Neuronal stem cell (in vitro differentiated cells): ENCODE measurements around the gene CLDN15.

ENCODE experiments used
- DNase-seq: peaks from one replicate; pipeline ENCODE4 v3.0.0-alpha.2; 2013; ENCODE audit warnings: low spot score
- H2AFZ ChIP-seq: one replicate; pipeline ENCODE4 v1.6.1; 2013; ENCODE audit warnings: mild to moderate bottlenecking, low read length, inconsistent platforms
- H2AK5ac ChIP-seq: 2 replicates; pipeline ENCODE4 v1.6.1; 2013; ENCODE audit warnings: low read depth, mild to moderate bottlenecking, inconsistent platforms, low read length, moderate library complexity, mixed read lengths
- H2BK120ac ChIP-seq: 2 replicates; pipeline ENCODE4 v1.6.1; 2013; ENCODE audit warnings: low read depth, mild to moderate bottlenecking, inconsistent platforms, low read length, moderate library complexity, mixed read lengths
- H2BK12ac ChIP-seq: one replicate; pipeline ENCODE4 v1.6.1; 2013; ENCODE audit warnings: low read length, inconsistent platforms
- H2BK15ac ChIP-seq: 2 replicates; pipeline ENCODE4 v1.6.1; 2013; ENCODE audit warnings: mild to moderate bottlenecking, low read length, inconsistent platforms, mixed read lengths
- H2BK5ac ChIP-seq: one replicate; pipeline ENCODE4 v1.6.1; 2013; ENCODE audit warnings: inconsistent platforms, mild to moderate bottlenecking, low read length, moderate library complexity
- H3K14ac ChIP-seq: one replicate; pipeline ENCODE4 v1.6.1; 2013; ENCODE audit warnings: low read length, inconsistent platforms
- H3K18ac ChIP-seq: 2 replicates; pipeline ENCODE4 v1.6.1; 2013; ENCODE audit warnings: low read length, inconsistent platforms
- H3K23ac ChIP-seq: 2 replicates; pipeline ENCODE4 v1.6.1; 2013; ENCODE audit warnings: low read depth, mild to moderate bottlenecking, mixed read lengths, low read length, inconsistent platforms; ENCODE audit not compliant: poor library complexity
- H3K27ac ChIP-seq: replicated peaks from 3 replicates; pipeline ENCODE4 v1.5.1; 2013; ENCODE audit warnings: low read length, inconsistent platforms
- H3K27me3 ChIP-seq, 3 experiments: 2 replicates each; pipeline ENCODE4 v1.6.1; 2013; ENCODE audit warnings: low read length in 3 of 3, mild to moderate bottlenecking in 2 of 3, inconsistent platforms in 1 of 3, low read depth in 1 of 3, mixed read lengths in 1 of 3, moderate library complexity in 1 of 3; ENCODE audit not compliant: control insufficient read depth in 3 of 3, insufficient read depth in 3 of 3
- H3K36me3 ChIP-seq, 2 donors: replicated peaks in 1 of 2; 2 replicates each; pipeline ENCODE4 v1.6.1; 2013; ENCODE audit warnings: low read length in 2 of 2; ENCODE audit not compliant: control insufficient read depth in 2 of 2, insufficient read depth in 2 of 2
- H3K4ac ChIP-seq: 2 replicates; pipeline ENCODE4 v1.6.1; 2013; ENCODE audit warnings: inconsistent platforms, mild to moderate bottlenecking, low read length, moderate library complexity
- H3K4me1 ChIP-seq, 2 donors: 1 replicate in 1 of 2; 2 replicates in 1 of 2; pipeline ENCODE4 v1.6.1; 2013; ENCODE audit warnings: low read length in 2 of 2, low read depth in 1 of 2; ENCODE audit not compliant: control insufficient read depth in 2 of 2, insufficient read depth in 1 of 2
- H3K4me2 ChIP-seq: one replicate; pipeline ENCODE4 v1.6.1; 2013; ENCODE audit warnings: mild to moderate bottlenecking, low read length, inconsistent platforms; ENCODE audit not compliant: insufficient read depth, poor library complexity, severe bottlenecking
- H3K4me3 ChIP-seq, 2 donors: 2 replicates each; pipeline ENCODE4 v1.5.1; 2013; ENCODE audit warnings: low read length in 2 of 2, mild to moderate bottlenecking in 2 of 2, inconsistent platforms in 1 of 2, moderate library complexity in 1 of 2
- H3K79me1 ChIP-seq: one replicate; pipeline ENCODE4 v1.6.1; 2013; ENCODE audit warnings: low read depth, mild to moderate bottlenecking, inconsistent platforms, low read length, moderate library complexity
- H3K9ac ChIP-seq: one replicate; pipeline ENCODE4 v1.6.1; 2013; ENCODE audit warnings: mild to moderate bottlenecking, low read depth, low read length, inconsistent platforms; ENCODE audit not compliant: poor library complexity
- H3K9me3 ChIP-seq, 2 donors: replicated peaks in 1 of 2; 2 replicates each; pipeline versions ENCODE3 to v1.6.1; 2013; ENCODE audit warnings: low read length in 2 of 2, mild to moderate bottlenecking in 2 of 2, inconsistent platforms in 1 of 2, low read depth in 1 of 2, mixed read lengths in 1 of 2, moderate library complexity in 1 of 2; ENCODE audit not compliant: control insufficient read depth in 2 of 2, insufficient read depth in 1 of 2
- H4K8ac ChIP-seq: one replicate; pipeline ENCODE4 v1.6.1; 2013; ENCODE audit warnings: low read depth, mild to moderate bottlenecking, inconsistent platforms, low read length, moderate library complexity
- H4K91ac ChIP-seq: one replicate; pipeline ENCODE4 v1.6.1; 2013; ENCODE audit warnings: low read length, low read depth, mild to moderate bottlenecking, inconsistent platforms; ENCODE audit not compliant: poor library complexity
- WGBS, 2 donors: extraction: QIAGEN DNeasy Blood & Tissue Kit; methylation state at CpG; one replicate each; pipeline ENCODE4 v1.1.7; 2013; ENCODE audit warnings: missing lambda C conversion rate in 2 of 2, mixed read lengths in 1 of 2; ENCODE audit not compliant: insufficient read length in 2 of 2, insufficient replicate concordance in 1 of 2; ENCODE audit errors: extremely low coverage in 2 of 2; 5-methylcytosine and 5-hydroxymethylcytosine counted together

Gene CLDN15

GRCh38 chr7:101226721-101227120 is 10.9 kb downstream of the CLDN15 start:
- Histone ChIP-seq H3K9ac (no peak overlapping the region), H3K4me3 (no peak overlapping the region), H3K4me1 (no peaks in the 10 kb centered on the region), H3K79me1 (peaks cover 3% of the 10 kb centered on the region), H2BK5ac (no peak overlapping the region), H3K36me3 (peaks cover 12 to 31% of the 10 kb centered on the region in 2 donors), H3K9me3 (no peaks in the 10 kb centered on the region), H2AFZ (no peak overlapping the region), H2BK12ac (no peak overlapping the region), H3K4me2 (no peak overlapping the region), H3K27me3 (no peaks in the 10 kb centered on the region), H3K27ac (no peak overlapping the region), H4K91ac (no peak overlapping the region), H2AK5ac (no peak overlapping the region), H3K4ac (no peak overlapping the region), H2BK120ac (no peak overlapping the region), H3K23ac (no peak overlapping the region), H2BK15ac (no peak overlapping the region), H3K14ac (no peak overlapping the region), H4K8ac (no peak overlapping the region), H3K18ac (no peak overlapping the region)
- DNase-seq: no peak
- WGBS, 2 donors: no CpG with 5 or more reads among the region's 9 CpGs

DNA sequence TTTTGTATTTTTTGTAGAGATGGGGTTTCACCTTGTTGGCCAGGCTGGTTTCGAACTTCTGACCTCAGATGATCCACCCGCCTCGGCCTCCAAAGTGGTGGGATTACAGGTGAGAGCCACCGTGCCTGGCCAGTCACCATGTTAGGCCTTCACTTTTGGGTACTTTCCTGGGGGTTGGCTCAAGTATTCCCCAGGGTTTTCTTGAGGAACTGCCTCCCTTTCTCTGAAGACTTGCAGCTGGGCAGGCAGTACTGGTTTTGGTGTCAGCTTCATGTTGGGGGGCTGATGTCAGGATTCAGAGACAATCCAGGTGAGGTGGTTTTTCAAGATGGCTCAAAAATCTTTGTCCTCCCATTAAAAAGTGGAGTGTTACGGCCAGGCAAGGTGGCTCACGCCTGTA is 12.0 kb downstream of the CLDN15 start:
- no peak overlapping the region for H2BK15ac ChIP-seq
- no peak overlapping the region for H3K18ac ChIP-seq
- no peak for DNase-seq
- H2AFZ ChIP-seq: no peak overlapping the region
- no peak overlapping the region for H3K14ac ChIP-seq
- no peak overlapping the region for H4K91ac ChIP-seq
- no peak overlapping the region for H3K4me2 ChIP-seq
- H3K27me3 ChIP-seq: no peaks in the 10 kb centered on the region
- no peak overlapping the region for H3K4me3 ChIP-seq
- H3K36me3 ChIP-seq: peaks cover 12 to 31% of the 10 kb centered on the region in 2 donors
- no peaks in the 10 kb centered on the region for H3K9me3 ChIP-seq
- H3K4ac ChIP-seq: no peak overlapping the region
- no peak overlapping the region for H3K27ac ChIP-seq
- no peak overlapping the region for H2BK120ac ChIP-seq
- H3K4me1 ChIP-seq: no peaks in the 10 kb centered on the region
- H3K79me1 ChIP-seq: peaks cover 3% of the 10 kb centered on the region
- no peak overlapping the region for H2BK12ac ChIP-seq
- no peak overlapping the region for H4K8ac ChIP-seq
- no peak overlapping the region for H2AK5ac ChIP-seq
- WGBS, 2 donors: no CpG with 5 or more reads among the region's 6 CpGs
- no peak overlapping the region for H2BK5ac ChIP-seq
- no peak overlapping the region for H3K9ac ChIP-seq
- H3K23ac ChIP-seq: no peak overlapping the region

GRCh38 chr7:101223528-101223927 is 14.1 kb downstream of the CLDN15 start:
- H2AFZ ChIP-seq: no peak overlapping the region
- no peak overlapping the region for H2AK5ac ChIP-seq
- H3K9ac ChIP-seq: no peak overlapping the region
- no peak overlapping the region for H3K4me3 ChIP-seq
- H3K79me1 ChIP-seq: peaks cover 3% of the 10 kb centered on the region
- no peak overlapping the region for H4K8ac ChIP-seq
- no peak overlapping the region for H3K18ac ChIP-seq
- H3K14ac ChIP-seq: peak overlapping the region; percentile 44
- H3K9me3 ChIP-seq: no peaks in the 10 kb centered on the region
- peaks cover 0 to 3% of the 10 kb centered on the region in 2 donors for H3K4me1 ChIP-seq
- H4K91ac ChIP-seq: no peak overlapping the region
- peak overlapping the region; percentile 67 for H3K23ac ChIP-seq
- no peak for DNase-seq
- no peak overlapping the region for H2BK5ac ChIP-seq
- H3K4me2 ChIP-seq: no peak overlapping the region
- no peaks in the 10 kb centered on the region for H3K27me3 ChIP-seq
- no peak overlapping the region for H3K4ac ChIP-seq
- H3K27ac ChIP-seq: no peak overlapping the region
- H3K36me3 ChIP-seq: peaks cover 12 to 30% of the 10 kb centered on the region in 2 donors
- H2BK120ac ChIP-seq: no peak overlapping the region
- no CpG with 5 or more reads among the region's 15 CpGs for WGBS, 2 donors
- H2BK15ac ChIP-seq: no peak overlapping the region
- H2BK12ac ChIP-seq: no peak overlapping the region

GRCh38 chr7:101222275-101222830 is 15.2 kb downstream of the CLDN15 start:
- H2BK15ac ChIP-seq: no peak overlapping the region
- H3K9me3 ChIP-seq: no peaks in the 10 kb centered on the region
- peaks cover 0 to 5% of the 10 kb centered on the region in 2 donors for H3K4me1 ChIP-seq
- no peak overlapping the region for H3K23ac ChIP-seq
- H3K27ac ChIP-seq: no peak overlapping the region
- H3K18ac ChIP-seq: no peak overlapping the region
- H3K27me3 ChIP-seq: no peaks in the 10 kb centered on the region
- H3K4ac ChIP-seq: no peak overlapping the region
- no peak overlapping the region for H3K9ac ChIP-seq
- WGBS, 2 donors: no CpG with 5 or more reads among the region's 27 CpGs
- peaks cover 5% of the 10 kb centered on the region for H3K79me1 ChIP-seq
- no peak overlapping the region for H4K8ac ChIP-seq
- no peak overlapping the region for H2AK5ac ChIP-seq
- H2BK12ac ChIP-seq: no peak overlapping the region
- H3K4me2 ChIP-seq: no peak overlapping the region
- H2BK120ac ChIP-seq: no peak overlapping the region
- H3K14ac ChIP-seq: no peak overlapping the region
- DNase-seq: no peak
- H3K4me3 ChIP-seq: no peak overlapping the region
- no peak overlapping the region for H2AFZ ChIP-seq
- H2BK5ac ChIP-seq: no peak overlapping the region
- peaks cover 12 to 26% of the 10 kb centered on the region in 2 donors for H3K36me3 ChIP-seq
- H4K91ac ChIP-seq: no peak overlapping the region
